Measurements from ENCODE around the gene BLACAT1.

Gene BLACAT1

GRCh38 chr1:205440121-205440475 lies 15.7 kb downstream of the BLACAT1 start:
- no peak overlapping the region for H2BK5ac ChIP-seq (ENCODE audit: low read depth, low read length, poor library complexity, severe bottlenecking)
- H3K27ac ChIP-seq (ENCODE audit: low read length, poor library complexity, severe bottlenecking), result no peak overlapping the region
- H3K4me1 ChIP-seq (ENCODE audit: control insufficient read depth, insufficient read depth, low read depth, low read length), result peaks cover 34% of the 10 kb centered on the region
- H3K9ac ChIP-seq (ENCODE audit: low read length), result no peak overlapping the region
- H4K91ac ChIP-seq (ENCODE audit: low read length), result no peak overlapping the region
- H3K14ac ChIP-seq (ENCODE audit: low read length in 2 of 2), result no peak overlapping the region
- no peak overlapping the region for H4K8ac ChIP-seq (ENCODE audit: low read length)
- H3K4me2 ChIP-seq (ENCODE audit: low read length, poor library complexity, severe bottlenecking), result no peak overlapping the region
- H3K9me3 ChIP-seq (ENCODE audit: control insufficient read depth, low read length), result no peaks in the 10 kb centered on the region
- H3K27me3 ChIP-seq (ENCODE audit: control insufficient read depth in 1 of 2, insufficient read depth in 1 of 2, low read length in 2 of 2), result peaks cover 67 to 74% of the 10 kb centered on the region in 2 experiments
- H3K79me1 ChIP-seq (replicated peaks; ENCODE audit: low read length, poor library complexity, severe bottlenecking), result no peaks in the 10 kb centered on the region
- 88% methylated on average over 5 of the region's 5 CpGs for WGBS
- no peak overlapping the region for H3K23ac ChIP-seq (ENCODE audit: low read length in 2 of 2)
- H2BK12ac ChIP-seq (ENCODE audit: low read length in 2 of 2), result no peak overlapping the region
- no peak for DNase-seq
- no peak overlapping the region for H2AK5ac ChIP-seq (ENCODE audit: low read length, severe bottlenecking)
- H3K36me3 ChIP-seq (ENCODE audit: control insufficient read depth in 1 of 2, insufficient read depth in 2 of 2, low read depth in 1 of 2, low read length in 2 of 2), result no peaks in the 10 kb centered on the region
- no peak overlapping the region for H2BK120ac ChIP-seq (ENCODE audit: low read depth, low read length)
- peak overlapping the region in 1 of 2 experiments; percentile 9 for H3K4ac ChIP-seq (ENCODE audit: low read depth in 1 of 2, low read length in 2 of 2)
- H3K4me3 ChIP-seq (ENCODE audit: insufficient read depth in 1 of 2, low read depth in 1 of 2, low read length in 2 of 2), result no peak overlapping the region
- H2AFZ ChIP-seq (ENCODE audit: low read depth, low read length), result no peak overlapping the region
- no peak overlapping the region for H2BK15ac ChIP-seq (ENCODE audit: low read depth, poor library complexity, severe bottlenecking)
- no peak overlapping the region for H3K18ac ChIP-seq (ENCODE audit: low read depth in 1 of 2, low read length in 2 of 2)

DNA sequence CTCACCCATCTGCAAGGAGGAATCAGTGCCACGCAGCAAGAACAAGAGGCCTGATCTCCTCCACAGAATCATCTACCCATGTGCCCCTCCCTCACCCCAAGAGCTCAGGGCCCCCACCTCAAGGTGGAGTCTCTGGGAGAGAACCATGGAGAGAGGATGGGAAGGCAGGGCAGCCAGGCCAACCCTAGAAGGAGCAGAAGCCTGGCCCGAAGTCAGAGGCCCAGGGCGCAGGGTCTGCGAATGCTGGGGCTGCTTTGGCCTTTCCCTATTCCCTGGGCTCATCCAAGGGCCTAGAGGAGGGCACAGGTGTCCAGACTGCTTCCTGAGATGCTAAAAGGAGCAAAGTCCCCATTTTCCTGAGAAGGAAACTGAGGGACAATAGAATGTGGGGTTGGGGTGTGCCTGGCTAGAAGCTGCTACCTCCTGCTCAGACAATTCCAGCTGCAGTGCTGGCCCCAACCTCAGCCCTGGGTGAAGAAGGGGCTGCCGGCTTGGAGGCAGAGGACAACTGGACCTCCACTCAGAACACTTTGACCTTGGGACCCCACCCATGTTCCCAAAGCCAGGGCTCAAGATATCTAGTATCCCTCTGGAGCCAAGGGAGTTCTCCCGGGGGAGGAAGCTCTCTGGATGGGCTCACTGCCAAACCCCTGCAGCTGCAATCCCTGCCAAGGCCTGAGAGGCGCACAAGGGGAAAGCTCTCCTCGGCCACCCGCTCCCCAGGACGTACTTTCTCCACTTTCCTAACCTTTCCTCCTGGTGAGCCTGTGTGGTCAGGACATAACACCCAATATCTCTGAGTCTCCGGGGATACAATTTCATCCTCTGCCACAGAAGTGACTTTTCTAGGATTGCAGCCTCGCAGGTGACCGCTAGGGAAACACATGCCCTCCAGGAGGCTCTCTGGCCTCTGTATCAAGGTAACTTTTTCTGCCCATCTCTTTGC lies 17.4 kb downstream of the BLACAT1 start:
- Histone ChIP-seq H2BK5ac (ENCODE audit: low read depth, low read length, poor library complexity, severe bottlenecking) (no peak overlapping the region), H3K9ac (ENCODE audit: low read length) (no peak overlapping the region), H2BK15ac (ENCODE audit: low read depth, poor library complexity, severe bottlenecking) (no peak overlapping the region), H4K8ac (ENCODE audit: low read length) (no peak overlapping the region), H2BK120ac (ENCODE audit: low read depth, low read length) (no peak overlapping the region), H3K4ac (ENCODE audit: low read depth in 1 of 2, low read length in 2 of 2) (no peak overlapping the region), H2BK12ac (ENCODE audit: low read length in 2 of 2) (no peak overlapping the region), H2AFZ (ENCODE audit: low read depth, low read length) (no peak overlapping the region), H3K4me1 (ENCODE audit: control insufficient read depth, insufficient read depth, low read depth, low read length) (peaks cover 26% of the 10 kb centered on the region), H3K27me3 (ENCODE audit: control insufficient read depth in 1 of 2, insufficient read depth in 1 of 2, low read length in 2 of 2) (peaks cover 70 to 77% of the 10 kb centered on the region in 2 experiments), H3K36me3 (ENCODE audit: control insufficient read depth in 1 of 2, insufficient read depth in 2 of 2, low read depth in 1 of 2, low read length in 2 of 2) (no peaks in the 10 kb centered on the region), H3K23ac (ENCODE audit: low read length in 2 of 2) (no peak overlapping the region), H3K79me1 (replicated peaks; ENCODE audit: low read length, poor library complexity, severe bottlenecking) (no peaks in the 10 kb centered on the region), H3K4me2 (ENCODE audit: low read length, poor library complexity, severe bottlenecking) (no peak overlapping the region), H4K91ac (ENCODE audit: low read length) (no peak overlapping the region), H3K18ac (ENCODE audit: low read depth in 1 of 2, low read length in 2 of 2) (no peak overlapping the region), H2AK5ac (ENCODE audit: low read length, severe bottlenecking) (no peak overlapping the region), H3K27ac (ENCODE audit: low read length, poor library complexity, severe bottlenecking) (no peak overlapping the region), H3K14ac (ENCODE audit: low read length in 2 of 2) (no peak overlapping the region), H3K9me3 (ENCODE audit: control insufficient read depth, low read length) (no peaks in the 10 kb centered on the region), H3K4me3 (ENCODE audit: insufficient read depth in 1 of 2, low read depth in 1 of 2, low read length in 2 of 2) (no peak overlapping the region)
- peak; percentile 65 for DNase-seq
- 60% methylated on average over 12 of the region's 13 CpGs for WGBS

DNA sequence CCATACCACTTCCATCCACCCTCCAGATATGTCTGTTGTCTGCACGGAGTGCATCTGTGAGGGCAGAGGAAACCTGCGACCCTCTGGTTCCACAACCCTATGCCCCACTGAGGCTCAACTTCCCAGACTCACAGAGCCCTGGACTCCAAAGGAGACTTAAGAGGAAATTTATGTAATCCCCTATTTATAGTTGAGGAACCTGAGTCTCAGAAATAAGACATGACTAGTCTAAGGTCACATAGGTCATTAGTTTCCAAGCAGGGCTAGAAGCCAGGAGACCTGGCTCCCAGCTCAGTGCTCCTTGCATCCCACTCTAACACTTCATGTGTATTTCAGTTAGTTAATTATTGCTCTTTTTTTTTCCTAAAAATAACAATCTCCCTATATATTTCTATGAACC lies 18.3 kb downstream of the BLACAT1 start:
- H3K27ac ChIP-seq (ENCODE audit: low read length, poor library complexity, severe bottlenecking), result no peak overlapping the region
- DNase-seq, result no peak
- H3K4me1 ChIP-seq (ENCODE audit: control insufficient read depth, insufficient read depth, low read depth, low read length), result peaks cover 26% of the 10 kb centered on the region
- no peak overlapping the region for H3K4me2 ChIP-seq (ENCODE audit: low read length, poor library complexity, severe bottlenecking)
- no peak overlapping the region for H2AFZ ChIP-seq (ENCODE audit: low read depth, low read length)
- H3K79me1 ChIP-seq (replicated peaks; ENCODE audit: low read length, poor library complexity, severe bottlenecking), result no peaks in the 10 kb centered on the region
- no peak overlapping the region for H3K4ac ChIP-seq (ENCODE audit: low read depth in 1 of 2, low read length in 2 of 2)
- no peak overlapping the region for H4K91ac ChIP-seq (ENCODE audit: low read length)
- no peaks in the 10 kb centered on the region for H3K36me3 ChIP-seq (ENCODE audit: control insufficient read depth in 1 of 2, insufficient read depth in 2 of 2, low read depth in 1 of 2, low read length in 2 of 2)
- H3K9ac ChIP-seq (ENCODE audit: low read length), result no peak overlapping the region
- H2BK12ac ChIP-seq (ENCODE audit: low read length in 2 of 2), result no peak overlapping the region
- H3K18ac ChIP-seq (ENCODE audit: low read depth in 1 of 2, low read length in 2 of 2), result no peak overlapping the region
- H3K23ac ChIP-seq (ENCODE audit: low read length in 2 of 2), result no peak overlapping the region
- WGBS, result 86% methylated on average over 2 of the region's 2 CpGs
- H3K9me3 ChIP-seq (ENCODE audit: control insufficient read depth, low read length), result no peaks in the 10 kb centered on the region
- H2AK5ac ChIP-seq (ENCODE audit: low read length, severe bottlenecking), result no peak overlapping the region
- no peak overlapping the region for H2BK5ac ChIP-seq (ENCODE audit: low read depth, low read length, poor library complexity, severe bottlenecking)
- no peak overlapping the region for H2BK15ac ChIP-seq (ENCODE audit: low read depth, poor library complexity, severe bottlenecking)
- H4K8ac ChIP-seq (ENCODE audit: low read length), result no peak overlapping the region
- H3K27me3 ChIP-seq (ENCODE audit: control insufficient read depth in 1 of 2, insufficient read depth in 1 of 2, low read length in 2 of 2), result peaks cover 71 to 81% of the 10 kb centered on the region in 2 experiments
- no peak overlapping the region for H3K4me3 ChIP-seq (ENCODE audit: insufficient read depth in 1 of 2, low read depth in 1 of 2, low read length in 2 of 2)
- no peak overlapping the region for H2BK120ac ChIP-seq (ENCODE audit: low read depth, low read length)
- no peak overlapping the region for H3K14ac ChIP-seq (ENCODE audit: low read length in 2 of 2)

- 86% methylated on average over 3 of the region's 5 CpGs for WGBS
- no peak overlapping the region for H2AFZ ChIP-seq (ENCODE audit: low read depth, low read length)
- no peak overlapping the region for H2BK5ac ChIP-seq (ENCODE audit: low read depth, low read length, poor library complexity, severe bottlenecking)
Observed at GRCh38 chr1:205436776-205437410, 19.0 kb downstream of the BLACAT1 start.

More at GRCh38 chr1:205436776-205437410, 19.0 kb downstream of the BLACAT1 start:
- Histone ChIP-seq H3K4me3 (ENCODE audit: insufficient read depth in 1 of 2, low read depth in 1 of 2, low read length in 2 of 2) (no peak overlapping the region), H3K27me3 (ENCODE audit: control insufficient read depth in 1 of 2, insufficient read depth in 1 of 2, low read length in 2 of 2) (peaks cover 78 to 88% of the 10 kb centered on the region in 2 experiments), H3K9ac (ENCODE audit: low read length) (no peak overlapping the region), H3K18ac (ENCODE audit: low read depth in 1 of 2, low read length in 2 of 2) (no peak overlapping the region), H3K27ac (ENCODE audit: low read length, poor library complexity, severe bottlenecking) (no peak overlapping the region), H3K9me3 (ENCODE audit: control insufficient read depth, low read length) (no peaks in the 10 kb centered on the region), H4K91ac (ENCODE audit: low read length) (no peak overlapping the region), H2BK12ac (ENCODE audit: low read length in 2 of 2) (no peak overlapping the region), H2BK120ac (ENCODE audit: low read depth, low read length) (no peak overlapping the region), H3K4me2 (ENCODE audit: low read length, poor library complexity, severe bottlenecking) (no peak overlapping the region), H3K79me1 (replicated peaks; ENCODE audit: low read length, poor library complexity, severe bottlenecking) (no peaks in the 10 kb centered on the region), H3K14ac (ENCODE audit: low read length in 2 of 2) (no peak overlapping the region), H3K4me1 (ENCODE audit: control insufficient read depth, insufficient read depth, low read depth, low read length) (peaks cover 20% of the 10 kb centered on the region), H3K4ac (ENCODE audit: low read depth in 1 of 2, low read length in 2 of 2) (no peak overlapping the region), H2AK5ac (ENCODE audit: low read length, severe bottlenecking) (no peak overlapping the region), H4K8ac (ENCODE audit: low read length) (no peak overlapping the region), H3K23ac (ENCODE audit: low read length in 2 of 2) (no peak overlapping the region), H2BK15ac (ENCODE audit: low read depth, poor library complexity, severe bottlenecking) (no peak overlapping the region), H3K36me3 (ENCODE audit: control insufficient read depth in 1 of 2, insufficient read depth in 2 of 2, low read depth in 1 of 2, low read length in 2 of 2) (no peaks in the 10 kb centered on the region)
- no peak for DNase-seq

Data from mesenchymal stem cell (in vitro differentiated cells and primary cell).